A549 (cell line): ENCODE data around the gene CLCN7. TPM values are rescaled to one million over a fixed set of nuclear protein-coding genes. Genes with fewer than 3 reads are reported as not detected.
A peak's percentile ranks its signal among the peaks of the same experiment; 100 is the strongest.

ENCODE experiments used
- ATAC-seq, 2 experiments: fragments of 200-7000 bp in 1 of 2; fragments of >200 bp in 1 of 2; cut with Nextera tagmentation in 1 of 2; cut with Tn5 transposase in 1 of 2; 3 replicates each; pipeline versions ENCODE4 v1.8.0 to v1.9.1; 2018 to 2020; ENCODE audit warnings: mild to moderate bottlenecking in 1 of 2, moderate library complexity in 1 of 2
- CTCF ChIA-PET: fragments of 300-600 bp; sonication (Branson Sonifier 250); formaldehyde crosslinking; extraction: SDS; loops from one replicate; lab custom pipeline; 2021; ENCODE audit warnings: antibody characterized with exemption, inconsistent platforms; lab: Yijun Ruan, JAX
- POLR2A ChIA-PET: fragments of 350-600 bp; formaldehyde crosslinking; extraction: SDS; loops from one replicate; lab custom pipeline; 2021; ENCODE audit warnings: antibody characterized with exemption, inconsistent platforms; lab: Yijun Ruan, JAX
- DNase-seq, 2 experiments: peaks; one replicate each; pipeline versions ENCODE4 v3.0.0 to v3.0.0-alpha.2; 2011 to 2016; ENCODE audit warnings: low read depth in 1 of 2, low spot score in 1 of 2
- FAIRE-seq: peaks from 2 replicates; lab custom pipeline; 2011; peaks lifted over from hg19 to GRCh38; lab: Jason Lieb, UNC
- H3K27ac ChIP-seq, 2 experiments: fragments of >200 bp; sonication (Bioruptor Twin); formaldehyde crosslinking; 3 replicates each; pipeline ENCODE4 v1.5.1; 2016 to 2017
- H3K4me1 ChIP-seq: fragments of >200 bp; sonication (Bioruptor Twin); formaldehyde crosslinking; 3 replicates; pipeline ENCODE4 v1.6.1; 2016
- H3K4me2 ChIP-seq: fragments of >200 bp; sonication (Bioruptor Twin); formaldehyde crosslinking; 3 replicates; pipeline ENCODE4 v1.6.1; 2016
- H3K4me3 ChIP-seq: fragments of >200 bp; sonication (Bioruptor Twin); formaldehyde crosslinking; 3 replicates; pipeline ENCODE4 v1.5.1; 2016
- H3K9me3 ChIP-seq: fragments of >200 bp; sonication (Bioruptor Twin); formaldehyde crosslinking; 3 replicates; pipeline ENCODE4 v1.6.1; 2016
- CBX8 ChIP-seq: fragments of 200-600 bp; sonication (generic); IDR thresholded peaks from 2 replicates; pipeline ENCODE4 v1.6.1; 2016
- EHF ChIP-seq: fragments of 250-450 bp; sonication (Bioruptor Pico); IDR thresholded peaks from 2 replicates; pipeline ENCODE4 v1.5.0; 2020; ENCODE audit warnings: mild to moderate bottlenecking
- EP300 ChIP-seq, 2 experiments: fragments of >200 bp; sonication (Bioruptor Twin); formaldehyde crosslinking; IDR thresholded peaks; 2 replicates in 1 of 2; 3 replicates in 1 of 2; pipeline ENCODE4 v1.6.1; 2016 to 2017
- FOSL2 ChIP-seq, 2 experiments: fragments of 450-650 bp in 1 of 2; fragments of >200 bp in 1 of 2; sonication (Bioruptor Twin) in 1 of 2; formaldehyde crosslinking; IDR thresholded peaks; 2 replicates each; pipeline versions ENCODE4 v1.5.0 to v1.6.1; 2016 to 2020; ENCODE audit warnings: mild to moderate bottlenecking in 1 of 2, moderate library complexity in 1 of 2
- FOXS1 ChIP-seq: fragments of 250-450 bp; sonication (Bioruptor Pico); IDR thresholded peaks from 2 replicates; pipeline ENCODE4 v1.5.0; 2020; ENCODE audit warnings: mild to moderate bottlenecking, moderate library complexity
- HOXB13 ChIP-seq: fragments of 250-450 bp; sonication (Bioruptor Pico); IDR thresholded peaks from 2 replicates; pipeline ENCODE4 v1.5.0; 2020; ENCODE audit warnings: low read depth, mild to moderate bottlenecking, moderate library complexity
- HOXB5 ChIP-seq: fragments of 250-450 bp; sonication (Bioruptor Pico); IDR thresholded peaks from 2 replicates; pipeline ENCODE4 v1.5.0; 2020; ENCODE audit warnings: mild to moderate bottlenecking, moderate library complexity
- JUN ChIP-seq, 2 experiments: fragments of >200 bp; sonication (Bioruptor Twin); formaldehyde crosslinking; IDR thresholded peaks; 2 replicates in 1 of 2; 3 replicates in 1 of 2; pipeline ENCODE4 v1.6.1; 2016 to 2017
- NPAS2 ChIP-seq: fragments of 250-450 bp; sonication (Bioruptor Pico); IDR thresholded peaks from 2 replicates; pipeline ENCODE4 v1.8.0; 2022; ENCODE audit warnings: mild to moderate bottlenecking, moderate library complexity, borderline replicate concordance
- PHF8 ChIP-seq: fragments of 200-600 bp; sonication (generic); IDR thresholded peaks from 2 replicates; pipeline ENCODE4 v1.6.1; 2016; ENCODE audit warnings: low read depth, mild to moderate bottlenecking, antibody characterized with exemption, moderate library complexity, borderline replicate concordance
- RNF2 ChIP-seq: fragments of 200-600 bp; sonication (generic); IDR thresholded peaks from 2 replicates; pipeline ENCODE4 v1.6.1; 2016; ENCODE audit warnings: low read depth, mild to moderate bottlenecking, antibody characterized with exemption, moderate library complexity, borderline replicate concordance
- WGBS: methylation state at CpG from one replicate; pipeline ENCODE4 v1.1.6; 2017; ENCODE audit errors: missing lambda C conversion rate; 5-methylcytosine and 5-hydroxymethylcytosine counted together
- polyA minus RNA-seq: library from RNA; depleted of rRNA, polyadenylated mRNA; stranded (reverse); fragments of >200 nt; gene quantifications from 2 replicates; pipeline ENCODE4 v1.2.3, GENCODE V29; 2011; rRNA and poly(A)+ RNA removed
- polyA plus RNA-seq, 4 experiments: library from polyadenylated mRNA; depleted of rRNA in 3 of 4; stranded (reverse); fragments of >200 nt; fragmentation: RNase III in 1 of 4; extraction: RNeasy Plus Mini Kit Qiagen cat#74134 plus additional on column Dnase treatment in 1 of 4; gene quantifications; 2 replicates in 3 of 4; 3 replicates in 1 of 4; pipeline ENCODE4 v1.2.3, GENCODE V29; 2011 to 2017
- TF ChIP-seq, protein P1 (sequence below): fragments of 450-650 bp; IDR thresholded peaks from 2 replicates; pipeline ENCODE4 v1.6.1; 2014; ENCODE audit warnings: antibody characterized with exemption
- TF ChIP-seq, protein P2 (sequence below): IDR thresholded peaks from 2 replicates; pipeline ENCODE4 v1.6.1; 2012
- TF ChIP-seq, protein P3 (sequence below): fragments of 250-450 bp; sonication (Bioruptor Pico); IDR thresholded peaks from 2 replicates; pipeline ENCODE4 v1.5.0; 2021; ENCODE audit warnings: mild to moderate bottlenecking, moderate library complexity, borderline replicate concordance
- TF ChIP-seq, protein P4 (sequence below): fragments of >200 bp; sonication (Bioruptor Twin); formaldehyde crosslinking; IDR thresholded peaks from 3 replicates; pipeline ENCODE4 v1.6.1; 2016
- TF ChIP-seq, protein P5 (sequence below): fragments of 200-600 bp; sonication (generic); IDR thresholded peaks from 2 replicates; pipeline ENCODE4 v1.6.1; 2016; ENCODE audit warnings: antibody characterized with exemption, mild to moderate bottlenecking, moderate library complexity
- TF ChIP-seq, protein P6 (sequence below): IDR thresholded peaks from 2 replicates; pipeline ENCODE4 v1.6.1; 2012
- TF ChIP-seq, protein P7 (sequence below): fragments of 150-350 bp; IDR thresholded peaks from 2 replicates; pipeline ENCODE4 v1.6.1; 2014; ENCODE audit warnings: low read depth, mild to moderate bottlenecking, low read length
- TF ChIP-seq, protein P8 (sequence below): fragments of 250-450 bp; sonication (Bioruptor Pico); IDR thresholded peaks from 2 replicates; pipeline ENCODE4 v1.5.0; 2020; ENCODE audit warnings: low read depth, mild to moderate bottlenecking, moderate library complexity

The CLCN7 gene, protein sequence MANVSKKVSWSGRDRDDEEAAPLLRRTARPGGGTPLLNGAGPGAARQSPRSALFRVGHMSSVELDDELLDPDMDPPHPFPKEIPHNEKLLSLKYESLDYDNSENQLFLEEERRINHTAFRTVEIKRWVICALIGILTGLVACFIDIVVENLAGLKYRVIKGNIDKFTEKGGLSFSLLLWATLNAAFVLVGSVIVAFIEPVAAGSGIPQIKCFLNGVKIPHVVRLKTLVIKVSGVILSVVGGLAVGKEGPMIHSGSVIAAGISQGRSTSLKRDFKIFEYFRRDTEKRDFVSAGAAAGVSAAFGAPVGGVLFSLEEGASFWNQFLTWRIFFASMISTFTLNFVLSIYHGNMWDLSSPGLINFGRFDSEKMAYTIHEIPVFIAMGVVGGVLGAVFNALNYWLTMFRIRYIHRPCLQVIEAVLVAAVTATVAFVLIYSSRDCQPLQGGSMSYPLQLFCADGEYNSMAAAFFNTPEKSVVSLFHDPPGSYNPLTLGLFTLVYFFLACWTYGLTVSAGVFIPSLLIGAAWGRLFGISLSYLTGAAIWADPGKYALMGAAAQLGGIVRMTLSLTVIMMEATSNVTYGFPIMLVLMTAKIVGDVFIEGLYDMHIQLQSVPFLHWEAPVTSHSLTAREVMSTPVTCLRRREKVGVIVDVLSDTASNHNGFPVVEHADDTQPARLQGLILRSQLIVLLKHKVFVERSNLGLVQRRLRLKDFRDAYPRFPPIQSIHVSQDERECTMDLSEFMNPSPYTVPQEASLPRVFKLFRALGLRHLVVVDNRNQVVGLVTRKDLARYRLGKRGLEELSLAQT
- 17.2 and 19.9 TPM in 2 replicates for polyA plus RNA-seq (2011; rRNA removed)
- 52.1 and 62.2 TPM in 2 replicates for polyA plus RNA-seq (2012; cell fraction: cytosol; rRNA removed)
- 218 and 307 TPM in 2 replicates for polyA plus RNA-seq (2012; cell fraction: nucleus; rRNA removed)
- 51.6 to 69.7 TPM (median 62.8 TPM) in 3 replicates for polyA plus RNA-seq (2017; fragmentation: RNase III; extraction: RNeasy Plus Mini Kit Qiagen cat#74134 plus additional on column Dnase treatment)
- 28.2 and 40.0 TPM in 2 replicates for polyA minus RNA-seq

DNA sequence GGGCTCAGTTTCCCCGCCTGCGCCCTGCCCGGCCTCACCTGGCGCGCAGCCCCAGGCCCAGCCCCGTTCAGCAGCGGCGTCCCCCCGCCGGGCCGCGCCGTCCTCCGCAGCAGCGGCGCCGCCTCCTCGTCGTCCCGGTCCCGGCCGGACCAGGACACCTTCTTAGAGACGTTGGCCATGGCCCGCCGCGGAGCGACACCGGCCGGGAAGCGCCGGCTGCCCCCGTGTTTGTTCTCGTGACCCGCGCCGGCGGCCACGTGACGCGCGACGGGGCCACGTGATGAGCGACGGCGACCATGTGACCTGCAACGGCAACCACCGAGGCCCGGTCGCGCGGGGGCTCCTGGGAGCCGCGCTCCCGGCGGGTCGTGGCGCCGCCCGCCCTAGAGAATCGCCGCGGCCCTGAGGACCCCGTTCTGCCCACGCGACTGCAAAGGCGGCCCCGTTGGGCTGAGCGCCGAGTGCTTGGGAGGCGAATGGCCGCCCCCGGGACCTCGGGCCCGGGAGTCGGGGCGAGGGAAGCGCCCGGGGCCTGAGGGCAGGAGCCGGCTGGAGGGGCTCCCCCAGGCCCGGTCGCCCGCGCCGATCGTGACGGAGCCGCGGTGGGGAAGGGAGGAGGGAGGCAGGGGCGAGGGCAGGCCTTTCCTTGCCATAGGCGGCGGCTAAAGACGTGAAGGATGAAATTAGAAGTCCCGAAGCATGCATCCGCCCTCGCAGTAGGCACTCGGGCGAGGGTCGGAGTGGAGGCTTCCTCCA is at the start of gene CLCN7:
TSS of gene CLCN7 (minus strand) at position 233 of the 756 bp plus-strand sequence. CDS start at position 179, 54 bp downstream.
- no peaks in the 10 kb centered on the region for H3K9me3 ChIP-seq
- H3K27ac ChIP-seq = peak within 1 kb of the TSS; percentile 97 to 98
- POLR2A ChIA-PET = interaction anchor here (0.5 to 1.1 kb wide), 2 partner anchors 14 to 94 kb away, joined by 3 read pairs; no protein-coding TSS in a partner anchor
- peaks cover 11% of the 10 kb centered on the region for H3K4me1 ChIP-seq
- CTCF ChIA-PET = interaction anchor here (0.6 to 0.9 kb wide), 2 partner anchors 18 to 111 kb away, joined by 3 read pairs; partner anchors contain the start of gene TELO2
- DNase-seq = peak; percentile 92 to 95
- H3K4me3 ChIP-seq = peak within 1 kb of the TSS; percentile 99
- ATAC-seq = peak; percentile 87 to 88
- 7% methylated on average over 17 of the region's 99 CpGs for WGBS
- H3K4me2 ChIP-seq = peak within 1 kb of the TSS; percentile 100
- FAIRE-seq = no peak
- TF ChIP-seq, protein P1, sequence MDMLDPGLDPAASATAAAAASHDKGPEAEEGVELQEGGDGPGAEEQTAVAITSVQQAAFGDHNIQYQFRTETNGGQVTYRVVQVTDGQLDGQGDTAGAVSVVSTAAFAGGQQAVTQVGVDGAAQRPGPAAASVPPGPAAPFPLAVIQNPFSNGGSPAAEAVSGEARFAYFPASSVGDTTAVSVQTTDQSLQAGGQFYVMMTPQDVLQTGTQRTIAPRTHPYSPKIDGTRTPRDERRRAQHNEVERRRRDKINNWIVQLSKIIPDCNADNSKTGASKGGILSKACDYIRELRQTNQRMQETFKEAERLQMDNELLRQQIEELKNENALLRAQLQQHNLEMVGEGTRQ = peak; percentile 99
- TF ChIP-seq EP300 (IDR thresholded peaks at IDR 0.05) (no peak), CBX8 (no peak), FOSL2 (IDR thresholded peaks at IDR 0.05) (no peak), FOSL2 (CRISPR knock-in tag; IDR thresholded peaks at IDR 0.05) (peak; percentile 26; the same call in 1 of the 2 replicates), NPAS2 (CRISPR knock-in tag) (peak; percentile 99), JUN (IDR thresholded peaks at IDR 0.05) (peak; percentile 77 to 88; a peak in 4 of 5 replicates), RNF2 (peak; percentile 81; the same call in 1 of the 2 replicates), PHF8 (peak; percentile 98), HOXB5 (CRISPR knock-in tag) (peak; percentile 89), FOXS1 (peak; percentile 58; the same call in 1 of the 2 replicates), EHF (CRISPR knock-in tag) (peak; percentile 70; the same call in 1 of the 2 replicates), HOXB13 (CRISPR knock-in tag) (peak; percentile 65; the same call in 1 of the 2 replicates)
- TF ChIP-seq, protein P2, sequence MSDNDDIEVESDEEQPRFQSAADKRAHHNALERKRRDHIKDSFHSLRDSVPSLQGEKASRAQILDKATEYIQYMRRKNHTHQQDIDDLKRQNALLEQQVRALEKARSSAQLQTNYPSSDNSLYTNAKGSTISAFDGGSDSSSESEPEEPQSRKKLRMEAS = peak; percentile 95
- TF ChIP-seq, protein P3, sequence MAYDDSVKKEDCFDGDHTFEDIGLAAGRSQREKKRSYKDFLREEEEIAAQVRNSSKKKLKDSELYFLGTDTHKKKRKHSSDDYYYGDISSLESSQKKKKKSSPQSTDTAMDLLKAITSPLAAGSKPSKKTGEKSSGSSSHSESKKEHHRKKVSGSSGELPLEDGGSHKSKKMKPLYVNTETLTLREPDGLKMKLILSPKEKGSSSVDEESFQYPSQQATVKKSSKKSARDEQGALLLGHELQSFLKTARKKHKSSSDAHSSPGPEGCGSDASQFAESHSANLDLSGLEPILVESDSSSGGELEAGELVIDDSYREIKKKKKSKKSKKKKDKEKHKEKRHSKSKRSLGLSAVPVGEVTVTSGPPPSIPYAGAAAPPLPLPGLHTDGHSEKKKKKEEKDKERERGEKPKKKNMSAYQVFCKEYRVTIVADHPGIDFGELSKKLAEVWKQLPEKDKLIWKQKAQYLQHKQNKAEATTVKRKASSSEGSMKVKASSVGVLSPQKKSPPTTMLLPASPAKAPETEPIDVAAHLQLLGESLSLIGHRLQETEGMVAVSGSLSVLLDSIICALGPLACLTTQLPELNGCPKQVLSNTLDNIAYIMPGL (CRISPR knock-in tag) = no peak
- TF ChIP-seq, protein P4, sequence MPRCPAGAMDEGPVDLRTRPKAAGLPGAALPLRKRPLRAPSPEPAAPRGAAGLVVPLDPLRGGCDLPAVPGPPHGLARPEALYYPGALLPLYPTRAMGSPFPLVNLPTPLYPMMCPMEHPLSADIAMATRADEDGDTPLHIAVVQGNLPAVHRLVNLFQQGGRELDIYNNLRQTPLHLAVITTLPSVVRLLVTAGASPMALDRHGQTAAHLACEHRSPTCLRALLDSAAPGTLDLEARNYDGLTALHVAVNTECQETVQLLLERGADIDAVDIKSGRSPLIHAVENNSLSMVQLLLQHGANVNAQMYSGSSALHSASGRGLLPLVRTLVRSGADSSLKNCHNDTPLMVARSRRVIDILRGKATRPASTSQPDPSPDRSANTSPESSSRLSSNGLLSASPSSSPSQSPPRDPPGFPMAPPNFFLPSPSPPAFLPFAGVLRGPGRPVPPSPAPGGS = peak; percentile 55; the same call in 1 of the 3 replicates
- TF ChIP-seq, protein P5, sequence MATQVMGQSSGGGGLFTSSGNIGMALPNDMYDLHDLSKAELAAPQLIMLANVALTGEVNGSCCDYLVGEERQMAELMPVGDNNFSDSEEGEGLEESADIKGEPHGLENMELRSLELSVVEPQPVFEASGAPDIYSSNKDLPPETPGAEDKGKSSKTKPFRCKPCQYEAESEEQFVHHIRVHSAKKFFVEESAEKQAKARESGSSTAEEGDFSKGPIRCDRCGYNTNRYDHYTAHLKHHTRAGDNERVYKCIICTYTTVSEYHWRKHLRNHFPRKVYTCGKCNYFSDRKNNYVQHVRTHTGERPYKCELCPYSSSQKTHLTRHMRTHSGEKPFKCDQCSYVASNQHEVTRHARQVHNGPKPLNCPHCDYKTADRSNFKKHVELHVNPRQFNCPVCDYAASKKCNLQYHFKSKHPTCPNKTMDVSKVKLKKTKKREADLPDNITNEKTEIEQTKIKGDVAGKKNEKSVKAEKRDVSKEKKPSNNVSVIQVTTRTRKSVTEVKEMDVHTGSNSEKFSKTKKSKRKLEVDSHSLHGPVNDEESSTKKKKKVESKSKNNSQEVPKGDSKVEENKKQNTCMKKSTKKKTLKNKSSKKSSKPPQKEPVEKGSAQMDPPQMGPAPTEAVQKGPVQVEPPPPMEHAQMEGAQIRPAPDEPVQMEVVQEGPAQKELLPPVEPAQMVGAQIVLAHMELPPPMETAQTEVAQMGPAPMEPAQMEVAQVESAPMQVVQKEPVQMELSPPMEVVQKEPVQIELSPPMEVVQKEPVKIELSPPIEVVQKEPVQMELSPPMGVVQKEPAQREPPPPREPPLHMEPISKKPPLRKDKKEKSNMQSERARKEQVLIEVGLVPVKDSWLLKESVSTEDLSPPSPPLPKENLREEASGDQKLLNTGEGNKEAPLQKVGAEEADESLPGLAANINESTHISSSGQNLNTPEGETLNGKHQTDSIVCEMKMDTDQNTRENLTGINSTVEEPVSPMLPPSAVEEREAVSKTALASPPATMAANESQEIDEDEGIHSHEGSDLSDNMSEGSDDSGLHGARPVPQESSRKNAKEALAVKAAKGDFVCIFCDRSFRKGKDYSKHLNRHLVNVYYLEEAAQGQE = peak; percentile 43
- TF ChIP-seq, protein P6, sequence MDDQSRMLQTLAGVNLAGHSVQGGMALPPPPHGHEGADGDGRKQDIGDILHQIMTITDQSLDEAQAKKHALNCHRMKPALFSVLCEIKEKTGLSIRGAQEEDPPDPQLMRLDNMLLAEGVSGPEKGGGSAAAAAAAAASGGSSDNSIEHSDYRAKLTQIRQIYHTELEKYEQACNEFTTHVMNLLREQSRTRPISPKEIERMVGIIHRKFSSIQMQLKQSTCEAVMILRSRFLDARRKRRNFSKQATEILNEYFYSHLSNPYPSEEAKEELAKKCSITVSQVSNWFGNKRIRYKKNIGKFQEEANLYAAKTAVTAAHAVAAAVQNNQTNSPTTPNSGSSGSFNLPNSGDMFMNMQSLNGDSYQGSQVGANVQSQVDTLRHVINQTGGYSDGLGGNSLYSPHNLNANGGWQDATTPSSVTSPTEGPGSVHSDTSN = peak; percentile 24; the same call in 1 of the 2 replicates
- TF ChIP-seq, protein P7, sequence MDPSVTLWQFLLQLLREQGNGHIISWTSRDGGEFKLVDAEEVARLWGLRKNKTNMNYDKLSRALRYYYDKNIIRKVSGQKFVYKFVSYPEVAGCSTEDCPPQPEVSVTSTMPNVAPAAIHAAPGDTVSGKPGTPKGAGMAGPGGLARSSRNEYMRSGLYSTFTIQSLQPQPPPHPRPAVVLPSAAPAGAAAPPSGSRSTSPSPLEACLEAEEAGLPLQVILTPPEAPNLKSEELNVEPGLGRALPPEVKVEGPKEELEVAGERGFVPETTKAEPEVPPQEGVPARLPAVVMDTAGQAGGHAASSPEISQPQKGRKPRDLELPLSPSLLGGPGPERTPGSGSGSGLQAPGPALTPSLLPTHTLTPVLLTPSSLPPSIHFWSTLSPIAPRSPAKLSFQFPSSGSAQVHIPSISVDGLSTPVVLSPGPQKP = no peak
- TF ChIP-seq, protein P8, sequence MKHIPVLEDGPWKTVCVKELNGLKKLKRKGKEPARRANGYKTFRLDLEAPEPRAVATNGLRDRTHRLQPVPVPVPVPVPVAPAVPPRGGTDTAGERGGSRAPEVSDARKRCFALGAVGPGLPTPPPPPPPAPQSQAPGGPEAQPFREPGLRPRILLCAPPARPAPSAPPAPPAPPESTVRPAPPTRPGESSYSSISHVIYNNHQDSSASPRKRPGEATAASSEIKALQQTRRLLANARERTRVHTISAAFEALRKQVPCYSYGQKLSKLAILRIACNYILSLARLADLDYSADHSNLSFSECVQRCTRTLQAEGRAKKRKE (CRISPR knock-in tag) = no peak
